Fibroblast of villous mesenchyme (primary cell): Measurements from ENCODE around the gene COMMD7. TPM values are rescaled to one million over a fixed set of nuclear protein-coding genes. Genes with fewer than 3 reads are reported as not detected.

Source experiments
- DNase-seq: peaks from one replicate; pipeline ENCODE4 v3.0.0-alpha.2; 2010; ENCODE audit warnings: low read depth
- H3K4me3 ChIP-seq: 2 replicates; pipeline ENCODE4 v1.5.1; 2011; ENCODE audit warnings: low read depth, mild to moderate bottlenecking, low read length
- total RNA-seq: library from RNA; depleted of rRNA; stranded (reverse); fragments of >200 nt; gene quantifications from 2 replicates; pipeline ENCODE4 v1.2.3, GENCODE V29; 2012
- TF ChIP-seq, protein P1 (sequence below): IDR thresholded peaks from 2 replicates; pipeline ENCODE4 v1.5.1; 2012; ENCODE audit warnings: low read depth, mild to moderate bottlenecking, low read length; ENCODE audit not compliant: insufficient read depth

COMMD7 gene
- total RNA-seq, 1 donor, result 45.8 TPM

DNA sequence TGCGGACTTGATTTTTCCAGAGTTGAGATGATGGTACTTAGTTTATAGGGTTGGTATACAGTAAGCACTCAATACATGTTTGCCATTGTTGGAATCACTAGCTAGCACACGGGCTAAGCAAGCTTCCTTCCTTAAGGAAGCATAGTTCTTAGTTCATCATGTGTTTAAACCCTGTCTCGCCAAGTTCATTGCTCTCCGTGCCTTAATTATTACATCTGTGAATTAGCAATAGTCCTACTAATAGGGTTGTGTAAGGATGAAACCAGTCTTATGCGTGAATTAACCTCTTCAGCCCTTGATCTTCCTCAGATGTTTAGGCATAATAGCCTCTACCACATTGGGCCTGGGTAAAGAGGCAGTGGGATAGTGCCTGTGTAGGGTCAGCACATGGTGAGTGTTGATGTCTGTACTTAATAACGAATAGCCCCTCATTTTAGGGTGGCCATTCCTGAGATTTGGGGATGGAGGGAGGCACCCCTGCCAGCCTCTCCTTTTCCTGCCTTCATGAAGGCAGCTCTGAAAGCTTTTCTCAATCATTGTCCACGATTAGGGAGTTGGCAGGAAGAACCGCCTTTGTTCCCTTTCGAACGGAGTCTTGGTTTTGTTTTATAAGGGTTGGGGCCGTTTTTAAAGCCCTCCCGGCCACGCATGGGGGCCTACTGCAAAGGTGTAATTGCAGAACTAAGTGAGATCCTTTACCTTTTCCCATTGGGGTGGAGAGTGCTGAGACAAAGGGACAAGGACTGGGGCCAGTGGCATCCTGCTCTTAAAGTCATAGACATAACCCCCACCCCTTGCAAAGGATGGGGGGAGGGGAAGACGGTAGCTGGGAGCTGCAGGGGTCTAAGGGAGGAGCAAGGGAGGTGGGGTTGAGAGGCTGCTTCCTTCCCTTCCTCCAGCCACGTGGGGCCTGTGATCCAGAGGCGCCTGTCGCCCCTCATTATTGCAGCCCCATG is 21.0 kb upstream of the COMMD7 start:
- TF ChIP-seq, protein P1, sequence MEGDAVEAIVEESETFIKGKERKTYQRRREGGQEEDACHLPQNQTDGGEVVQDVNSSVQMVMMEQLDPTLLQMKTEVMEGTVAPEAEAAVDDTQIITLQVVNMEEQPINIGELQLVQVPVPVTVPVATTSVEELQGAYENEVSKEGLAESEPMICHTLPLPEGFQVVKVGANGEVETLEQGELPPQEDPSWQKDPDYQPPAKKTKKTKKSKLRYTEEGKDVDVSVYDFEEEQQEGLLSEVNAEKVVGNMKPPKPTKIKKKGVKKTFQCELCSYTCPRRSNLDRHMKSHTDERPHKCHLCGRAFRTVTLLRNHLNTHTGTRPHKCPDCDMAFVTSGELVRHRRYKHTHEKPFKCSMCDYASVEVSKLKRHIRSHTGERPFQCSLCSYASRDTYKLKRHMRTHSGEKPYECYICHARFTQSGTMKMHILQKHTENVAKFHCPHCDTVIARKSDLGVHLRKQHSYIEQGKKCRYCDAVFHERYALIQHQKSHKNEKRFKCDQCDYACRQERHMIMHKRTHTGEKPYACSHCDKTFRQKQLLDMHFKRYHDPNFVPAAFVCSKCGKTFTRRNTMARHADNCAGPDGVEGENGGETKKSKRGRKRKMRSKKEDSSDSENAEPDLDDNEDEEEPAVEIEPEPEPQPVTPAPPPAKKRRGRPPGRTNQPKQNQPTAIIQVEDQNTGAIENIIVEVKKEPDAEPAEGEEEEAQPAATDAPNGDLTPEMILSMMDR, result no peak
- H3K4me3 ChIP-seq, result peak overlapping the region; percentile 90
- no peak for DNase-seq

DNA sequence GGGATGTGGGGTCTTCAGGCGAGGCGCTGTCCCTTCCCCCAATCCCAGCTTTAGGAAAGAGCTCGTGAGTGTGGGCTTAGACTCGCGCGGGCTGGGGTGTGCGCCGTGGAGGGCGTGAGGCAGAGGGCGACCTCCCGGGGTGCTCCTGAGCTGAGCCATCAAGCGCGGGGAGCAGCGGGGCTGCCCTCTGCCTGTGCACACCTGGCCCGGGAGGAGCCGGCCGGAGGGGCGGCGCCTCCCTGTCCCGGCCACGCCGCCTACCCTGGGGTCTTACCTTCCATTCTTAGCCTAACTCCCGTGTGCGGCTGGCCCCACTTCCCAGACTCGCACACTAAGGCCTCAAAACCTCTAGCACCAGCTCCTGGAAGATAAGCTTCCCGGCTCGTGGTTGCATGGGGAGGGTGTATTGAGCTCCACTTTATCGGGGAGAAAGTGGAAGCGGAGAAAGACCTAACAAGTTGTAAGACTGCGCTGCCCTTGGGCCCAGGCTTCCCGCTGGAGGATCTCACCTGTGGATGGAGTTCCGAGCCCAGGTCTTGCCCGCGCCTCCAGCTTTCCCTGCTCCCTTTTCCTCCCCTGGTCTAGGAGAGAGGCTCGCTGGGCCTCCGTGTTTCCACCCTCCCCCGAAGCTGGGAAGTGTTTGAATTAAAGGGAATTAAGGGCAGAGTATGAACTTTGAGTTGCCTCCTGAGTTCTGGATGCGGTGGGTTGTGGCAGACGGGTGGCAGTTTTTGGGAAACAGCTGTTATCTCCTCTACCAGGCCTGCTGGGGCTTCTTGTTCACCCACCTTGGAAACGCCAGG is 20.1 kb upstream of the COMMD7 start:
- peak overlapping the region; percentile 90 for H3K4me3 ChIP-seq
- DNase-seq, result no peak
- TF ChIP-seq, protein P1, result no peak

DNA sequence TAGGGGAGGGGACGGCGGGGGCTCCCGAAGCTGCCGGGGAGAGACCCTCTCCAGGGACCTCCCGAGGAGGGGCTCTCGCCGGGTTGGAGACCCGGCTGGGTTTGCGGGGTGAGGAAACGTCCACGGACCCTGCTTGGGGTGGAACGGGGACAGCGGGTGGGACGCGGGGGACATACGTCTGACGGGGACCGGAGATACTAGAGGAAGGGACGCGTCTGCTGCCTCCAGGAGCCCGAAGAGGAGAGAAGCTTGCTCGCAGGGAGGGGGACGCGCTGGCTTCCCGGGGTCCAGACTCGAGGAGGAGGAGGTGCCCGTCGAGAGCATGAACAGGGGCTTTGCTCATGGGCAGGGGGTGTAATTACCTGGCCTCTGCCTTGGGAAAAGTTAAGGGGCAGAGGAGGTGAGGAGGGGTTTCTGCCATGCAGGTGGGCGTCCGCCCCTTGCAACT is 19.5 kb upstream of the COMMD7 start:
- no peak for DNase-seq
- peak overlapping the region; percentile 90 for H3K4me3 ChIP-seq
- TF ChIP-seq, protein P1, result no peak

DNA sequence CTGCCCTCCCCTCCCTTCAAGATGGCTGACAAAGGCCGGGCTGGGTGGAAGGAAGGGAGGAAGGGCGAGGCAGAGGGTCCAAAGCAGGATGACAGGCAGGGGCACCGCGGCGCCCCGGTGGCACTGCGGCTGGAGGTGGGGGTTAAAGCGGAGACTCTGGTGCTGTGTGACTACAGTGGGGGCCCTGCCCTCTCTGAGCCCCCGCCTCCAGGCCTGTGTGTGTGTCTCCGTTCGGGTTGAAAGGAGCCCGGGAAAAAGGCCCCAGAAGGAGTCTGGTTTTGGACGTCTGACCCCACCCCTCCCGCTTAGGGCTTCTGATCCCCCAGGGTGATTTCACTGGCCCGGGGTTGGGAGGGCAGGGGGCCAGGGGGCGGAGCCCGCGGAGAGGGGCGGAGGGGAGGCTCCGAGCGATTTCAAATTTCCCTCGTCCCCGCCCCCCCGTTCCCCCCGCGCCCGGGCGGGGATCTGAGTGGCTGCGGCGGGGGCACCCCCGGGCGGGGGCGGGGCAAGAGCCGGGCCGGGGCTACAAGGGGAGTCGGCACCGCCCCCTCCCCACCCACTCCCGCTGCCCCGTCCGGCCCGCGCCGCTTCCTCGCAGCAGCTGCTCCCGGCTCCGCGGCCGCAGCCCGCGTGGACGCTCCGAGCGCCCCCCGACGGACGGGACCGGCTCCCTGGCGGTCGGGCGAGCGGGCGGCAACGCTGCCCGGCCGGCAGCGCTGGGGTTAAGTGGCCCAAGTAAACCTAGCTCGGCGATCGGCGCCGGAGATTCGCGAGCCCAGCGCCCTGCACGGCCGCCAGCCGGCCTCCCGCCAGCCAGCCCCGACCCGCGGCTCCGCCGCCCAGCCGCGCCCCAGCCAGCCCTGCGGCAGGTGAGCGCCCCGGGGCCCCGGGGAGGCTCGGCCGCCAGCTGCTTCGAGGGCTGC is 18.8 kb upstream of the COMMD7 start, which contains the start of gene DNMT3B:
DNMT3B (plus strand) TSS at position 555 of the 923 bp plus-strand sequence. CDS start 17,939 bp downstream, outside the sequence.
- TF ChIP-seq, protein P1, result no peak
- DNase-seq, result peak; percentile 74
- H3K4me3 ChIP-seq, result peak within 1 kb of the TSS; percentile 90

DNA sequence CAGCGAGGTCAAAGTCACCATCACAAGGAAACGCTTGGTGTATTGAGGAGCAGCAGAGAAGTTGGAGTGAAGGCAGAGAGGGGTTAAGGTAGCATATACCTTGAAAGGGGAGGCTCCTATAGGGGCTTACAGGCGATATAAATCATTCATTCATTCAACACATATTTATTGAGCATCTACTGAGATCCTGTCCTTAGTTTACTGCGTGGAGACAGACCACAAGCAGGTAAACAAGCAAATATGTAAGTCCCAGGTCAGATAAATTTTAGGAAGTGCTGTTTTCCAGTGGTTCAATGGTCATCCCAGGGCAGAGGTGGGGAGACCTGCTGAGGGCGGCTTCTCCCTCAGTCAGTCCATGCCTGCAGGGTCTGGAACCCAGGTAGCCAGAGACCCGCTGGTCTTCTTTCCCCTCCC is 18.2 kb upstream of the COMMD7 start:
- TF ChIP-seq, protein P1, result no peak
- peak overlapping the region; percentile 90 for H3K4me3 ChIP-seq
- no peak for DNase-seq

DNA sequence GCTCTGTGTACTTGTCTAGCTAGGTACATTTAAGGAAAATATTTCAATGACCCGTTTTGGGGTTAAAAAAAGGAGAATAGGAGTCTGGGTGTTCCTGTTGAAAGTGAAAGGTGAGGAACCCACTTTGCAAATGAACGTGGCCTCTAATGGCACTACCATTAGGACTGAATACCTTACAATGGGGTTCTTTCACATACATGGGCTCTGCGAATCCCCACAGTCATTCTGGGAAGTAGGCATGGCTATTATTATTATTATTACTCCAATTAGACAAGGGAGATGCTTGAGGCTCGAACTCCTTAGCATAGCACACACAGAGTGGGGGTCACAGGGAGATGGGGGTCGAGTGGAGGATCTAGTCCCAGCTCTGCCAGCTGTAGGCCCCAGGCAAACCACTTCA is 12.9 kb upstream of the COMMD7 start:
- TF ChIP-seq, protein P1, result no peak
- H3K4me3 ChIP-seq, result no peak overlapping the region
- no peak for DNase-seq
